Bronchial epithelial cell (primary cell): Measurements from ENCODE around the gene KIF1A. TPM values are rescaled to one million over a fixed set of nuclear protein-coding genes. Genes with fewer than 3 reads are reported as not detected.

ENCODE experiments used
- DNase-seq: peaks from one replicate; pipeline ENCODE4 v3.0.0-alpha.2; 2010; ENCODE audit warnings: low read depth
- FAIRE-seq: peaks from 2 replicates; lab custom pipeline; 2011; peaks lifted over from hg19 to GRCh38; lab: Jason Lieb, UNC
- H3K27me3 ChIP-seq: 2 replicates; pipeline ENCODE4 v1.5.1; 2011; ENCODE audit warnings: low read length; ENCODE audit not compliant: control insufficient read depth, insufficient read depth
- H3K36me3 ChIP-seq: 2 replicates; pipeline ENCODE4 v1.5.1; 2011; ENCODE audit warnings: low read length; ENCODE audit not compliant: control insufficient read depth, insufficient read depth
- H3K4me3 ChIP-seq: 2 replicates; pipeline ENCODE4 v1.5.1; 2011; ENCODE audit warnings: mild to moderate bottlenecking, low read depth, low read length, control low read depth
- CTCF ChIP-seq: IDR thresholded peaks from 2 replicates; pipeline ENCODE4 v1.5.1; 2011; ENCODE audit warnings: mild to moderate bottlenecking, moderate library complexity, low read length, control low read depth, inconsistent platforms; ENCODE audit not compliant: insufficient read depth, severe bottlenecking
- total RNA-seq: library from RNA; depleted of rRNA; stranded (reverse); fragments of >200 nt; gene quantifications from 2 replicates; pipeline ENCODE4 v1.2.1, GENCODE V29; 2014

The KIF1A gene
- total RNA-seq, 1 donor from 2014 or later, result not detected

DNA sequence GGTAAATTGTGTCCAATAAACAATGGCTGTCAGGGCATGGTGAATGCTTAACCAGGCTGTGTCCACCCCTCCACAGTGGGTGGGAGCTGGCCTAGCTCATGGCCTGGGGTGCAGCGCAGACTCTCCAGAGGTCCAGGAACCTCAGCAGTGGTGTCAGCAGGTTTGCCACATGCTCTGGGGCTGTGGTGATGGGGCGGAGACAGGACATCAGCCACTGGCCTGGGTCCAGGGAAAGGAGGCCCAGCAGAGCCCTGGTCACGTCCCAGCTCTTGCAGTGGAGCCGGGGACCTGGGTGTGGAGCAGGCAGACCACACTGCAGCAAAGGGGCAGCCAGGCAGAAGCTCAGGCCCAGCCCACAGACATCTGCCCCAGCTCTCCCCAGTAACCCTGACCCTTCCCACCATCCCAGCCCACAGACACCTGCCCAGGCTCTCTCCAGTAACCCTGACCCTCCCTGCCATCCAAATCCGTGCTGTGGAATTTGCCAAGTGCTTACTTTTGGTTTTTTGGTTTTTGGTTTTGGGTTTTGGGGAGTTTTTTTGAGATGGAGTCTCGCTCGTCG, 13.8 kb upstream of the KIF1A start:
- no peak for TF ChIP-seq CTCF
- no peak for FAIRE-seq
- Histone ChIP-seq H3K4me3 (no peak overlapping the region), H3K27me3 (peaks cover 5% of the 10 kb centered on the region), H3K36me3 (no peaks in the 10 kb centered on the region)
- DNase-seq, result no peak

DNA sequence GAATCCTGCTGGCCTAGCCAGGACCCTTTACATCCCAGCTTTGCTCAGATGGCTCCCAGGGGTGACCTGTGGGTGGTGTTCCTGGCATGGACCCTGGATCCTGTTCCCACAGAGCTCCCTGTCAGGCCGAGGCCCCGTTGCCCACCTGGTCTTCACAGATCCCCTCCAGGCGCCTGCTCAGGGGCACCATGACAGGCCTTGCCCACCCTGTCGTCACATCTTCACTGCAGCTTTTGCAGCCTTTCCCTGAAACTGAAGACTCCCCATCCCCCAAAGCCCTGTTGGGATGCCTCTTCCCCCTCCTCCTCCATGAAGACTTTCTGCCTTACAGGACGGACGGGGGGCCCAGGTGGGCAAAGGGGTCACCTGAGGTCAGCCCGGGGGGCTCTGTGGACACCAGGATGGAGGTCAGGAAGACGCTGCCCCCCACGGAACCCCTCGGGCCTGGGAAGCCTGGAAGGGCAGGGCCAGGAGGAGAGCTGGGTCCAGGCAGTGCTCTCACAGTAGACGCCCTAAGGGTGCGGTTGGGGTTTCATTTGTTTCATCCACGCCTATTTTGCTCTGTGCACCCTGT, 13.0 kb upstream of the KIF1A start:
- no peak overlapping the region for H3K4me3 ChIP-seq
- H3K27me3 ChIP-seq, result peaks cover 5% of the 10 kb centered on the region
- DNase-seq (no peak), FAIRE-seq (no peak)
- TF ChIP-seq CTCF, result no peak
- H3K36me3 ChIP-seq, result no peaks in the 10 kb centered on the region

- H3K4me3 ChIP-seq, result no peak overlapping the region
- FAIRE-seq, result no peak
- H3K36me3 ChIP-seq, result no peaks in the 10 kb centered on the region
- peaks cover 5% of the 10 kb centered on the region for H3K27me3 ChIP-seq
- DNase-seq, result peak; percentile 53
- no peak for TF ChIP-seq CTCF
Measured at GRCh38 chr2:240832205-240832727, 12.2 kb upstream of the KIF1A start.

GRCh38 chr2:240831594-240832204, 11.7 kb upstream of the KIF1A start:
- peaks cover 2% of the 10 kb centered on the region for H3K27me3 ChIP-seq
- H3K36me3 ChIP-seq, result no peaks in the 10 kb centered on the region
- no peak for FAIRE-seq
- no peak for DNase-seq
- no peak for TF ChIP-seq CTCF
- H3K4me3 ChIP-seq, result no peak overlapping the region

GRCh38 chr2:240825476-240825875, 5.5 kb upstream of the KIF1A start:
- H3K27me3 ChIP-seq, result peaks cover 15% of the 10 kb centered on the region
- no peak for DNase-seq
- FAIRE-seq, result no peak
- TF ChIP-seq CTCF, result no peak
- no peaks in the 10 kb centered on the region for H3K36me3 ChIP-seq
- H3K4me3 ChIP-seq, result no peak overlapping the region
